Neuronal stem cell (in vitro differentiated cells): ENCODE results near the gene ATP2B1.
A peak's percentile ranks its signal among the peaks of the same experiment; 100 is the strongest.

Experiments
- DNase-seq: peaks from one replicate; pipeline ENCODE4 v3.0.0-alpha.2; 2013; ENCODE audit warnings: low spot score
- H2AFZ ChIP-seq: one replicate; pipeline ENCODE4 v1.6.1; 2013; ENCODE audit warnings: mild to moderate bottlenecking, low read length, inconsistent platforms
- H2AK5ac ChIP-seq: 2 replicates; pipeline ENCODE4 v1.6.1; 2013; ENCODE audit warnings: low read depth, mild to moderate bottlenecking, inconsistent platforms, low read length, moderate library complexity, mixed read lengths
- H2BK120ac ChIP-seq: 2 replicates; pipeline ENCODE4 v1.6.1; 2013; ENCODE audit warnings: low read depth, mild to moderate bottlenecking, inconsistent platforms, low read length, moderate library complexity, mixed read lengths
- H2BK12ac ChIP-seq: one replicate; pipeline ENCODE4 v1.6.1; 2013; ENCODE audit warnings: low read length, inconsistent platforms
- H2BK15ac ChIP-seq: 2 replicates; pipeline ENCODE4 v1.6.1; 2013; ENCODE audit warnings: mild to moderate bottlenecking, low read length, inconsistent platforms, mixed read lengths
- H2BK5ac ChIP-seq: one replicate; pipeline ENCODE4 v1.6.1; 2013; ENCODE audit warnings: inconsistent platforms, mild to moderate bottlenecking, low read length, moderate library complexity
- H3K14ac ChIP-seq: one replicate; pipeline ENCODE4 v1.6.1; 2013; ENCODE audit warnings: low read length, inconsistent platforms
- H3K18ac ChIP-seq: 2 replicates; pipeline ENCODE4 v1.6.1; 2013; ENCODE audit warnings: low read length, inconsistent platforms
- H3K23ac ChIP-seq: 2 replicates; pipeline ENCODE4 v1.6.1; 2013; ENCODE audit warnings: low read depth, mild to moderate bottlenecking, mixed read lengths, low read length, inconsistent platforms; ENCODE audit not compliant: poor library complexity
- H3K27ac ChIP-seq: replicated peaks from 3 replicates; pipeline ENCODE4 v1.5.1; 2013; ENCODE audit warnings: low read length, inconsistent platforms
- H3K27me3 ChIP-seq, 3 experiments: 2 replicates each; pipeline ENCODE4 v1.6.1; 2013; ENCODE audit warnings: low read length in 3 of 3, mild to moderate bottlenecking in 2 of 3, inconsistent platforms in 1 of 3, low read depth in 1 of 3, mixed read lengths in 1 of 3, moderate library complexity in 1 of 3; ENCODE audit not compliant: control insufficient read depth in 3 of 3, insufficient read depth in 3 of 3
- H3K36me3 ChIP-seq, 2 donors: replicated peaks in 1 of 2; 2 replicates each; pipeline ENCODE4 v1.6.1; 2013; ENCODE audit warnings: low read length in 2 of 2; ENCODE audit not compliant: control insufficient read depth in 2 of 2, insufficient read depth in 2 of 2
- H3K4ac ChIP-seq: 2 replicates; pipeline ENCODE4 v1.6.1; 2013; ENCODE audit warnings: inconsistent platforms, mild to moderate bottlenecking, low read length, moderate library complexity
- H3K4me1 ChIP-seq, 2 donors: 1 replicate in 1 of 2; 2 replicates in 1 of 2; pipeline ENCODE4 v1.6.1; 2013; ENCODE audit warnings: low read length in 2 of 2, low read depth in 1 of 2; ENCODE audit not compliant: control insufficient read depth in 2 of 2, insufficient read depth in 1 of 2
- H3K4me2 ChIP-seq: one replicate; pipeline ENCODE4 v1.6.1; 2013; ENCODE audit warnings: mild to moderate bottlenecking, low read length, inconsistent platforms; ENCODE audit not compliant: insufficient read depth, poor library complexity, severe bottlenecking
- H3K4me3 ChIP-seq, 2 donors: 2 replicates each; pipeline ENCODE4 v1.5.1; 2013; ENCODE audit warnings: low read length in 2 of 2, mild to moderate bottlenecking in 2 of 2, inconsistent platforms in 1 of 2, moderate library complexity in 1 of 2
- H3K79me1 ChIP-seq: one replicate; pipeline ENCODE4 v1.6.1; 2013; ENCODE audit warnings: low read depth, mild to moderate bottlenecking, inconsistent platforms, low read length, moderate library complexity
- H3K9ac ChIP-seq: one replicate; pipeline ENCODE4 v1.6.1; 2013; ENCODE audit warnings: mild to moderate bottlenecking, low read depth, low read length, inconsistent platforms; ENCODE audit not compliant: poor library complexity
- H3K9me3 ChIP-seq, 2 donors: replicated peaks in 1 of 2; 2 replicates each; pipeline versions ENCODE3 to v1.6.1; 2013; ENCODE audit warnings: low read length in 2 of 2, mild to moderate bottlenecking in 2 of 2, inconsistent platforms in 1 of 2, low read depth in 1 of 2, mixed read lengths in 1 of 2, moderate library complexity in 1 of 2; ENCODE audit not compliant: control insufficient read depth in 2 of 2, insufficient read depth in 1 of 2
- H4K8ac ChIP-seq: one replicate; pipeline ENCODE4 v1.6.1; 2013; ENCODE audit warnings: low read depth, mild to moderate bottlenecking, inconsistent platforms, low read length, moderate library complexity
- H4K91ac ChIP-seq: one replicate; pipeline ENCODE4 v1.6.1; 2013; ENCODE audit warnings: low read length, low read depth, mild to moderate bottlenecking, inconsistent platforms; ENCODE audit not compliant: poor library complexity
- WGBS, 2 donors: extraction: QIAGEN DNeasy Blood & Tissue Kit; methylation state at CpG; one replicate each; pipeline ENCODE4 v1.1.7; 2013; ENCODE audit warnings: missing lambda C conversion rate in 2 of 2, mixed read lengths in 1 of 2; ENCODE audit not compliant: insufficient read length in 2 of 2, insufficient replicate concordance in 1 of 2; ENCODE audit errors: extremely low coverage in 2 of 2; 5-methylcytosine and 5-hydroxymethylcytosine counted together

The ATP2B1 gene

DNA sequence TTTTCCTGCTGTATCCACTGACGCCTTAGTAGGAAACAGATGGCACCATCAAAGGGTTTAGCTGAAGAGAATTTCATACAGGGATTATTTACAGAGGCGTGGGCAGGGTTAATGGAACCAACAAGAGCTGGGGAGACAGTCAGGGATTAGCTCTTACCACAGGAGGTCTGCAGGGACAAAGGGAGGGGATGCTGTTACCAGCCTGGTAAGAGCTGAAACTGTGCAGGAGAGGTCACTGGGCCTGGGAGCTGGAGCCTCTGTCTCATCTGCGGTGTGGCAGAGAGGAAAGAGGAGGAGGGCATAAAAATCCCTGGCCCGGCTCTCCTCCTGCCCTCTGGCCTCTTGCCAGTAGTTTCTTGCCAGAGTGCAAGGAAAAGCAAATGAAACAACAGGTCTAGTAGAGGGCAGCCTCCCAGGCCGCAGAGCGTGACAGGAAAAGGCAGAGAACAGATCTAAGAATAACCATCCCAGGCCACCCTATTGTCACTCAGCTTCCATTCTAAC, 163.9 kb downstream of the ATP2B1 start:
- Histone ChIP-seq H2BK5ac (no peak overlapping the region), H3K36me3 (no peaks in the 10 kb centered on the region), H3K4me3 (no peak overlapping the region), H3K14ac (no peak overlapping the region), H3K27ac (peak overlapping the region; percentile 9), H2AK5ac (no peak overlapping the region), H3K4ac (no peak overlapping the region), H2AFZ (peak overlapping the region; percentile 67), H2BK120ac (no peak overlapping the region), H3K18ac (no peak overlapping the region), H3K9ac (no peak overlapping the region), H2BK12ac (no peak overlapping the region), H3K9me3 (no peaks in the 10 kb centered on the region), H3K27me3 (no peaks in the 10 kb centered on the region), H4K91ac (no peak overlapping the region), H2BK15ac (no peak overlapping the region), H3K4me1 (peaks cover 4 to 8% of the 10 kb centered on the region in 2 donors), H3K23ac (no peak overlapping the region), H3K4me2 (no peak overlapping the region), H3K79me1 (no peaks in the 10 kb centered on the region), H4K8ac (no peak overlapping the region)
- WGBS, 2 donors: no CpG with 5 or more reads among the region's 6 CpGs
- peak; percentile 60 for DNase-seq

DNA sequence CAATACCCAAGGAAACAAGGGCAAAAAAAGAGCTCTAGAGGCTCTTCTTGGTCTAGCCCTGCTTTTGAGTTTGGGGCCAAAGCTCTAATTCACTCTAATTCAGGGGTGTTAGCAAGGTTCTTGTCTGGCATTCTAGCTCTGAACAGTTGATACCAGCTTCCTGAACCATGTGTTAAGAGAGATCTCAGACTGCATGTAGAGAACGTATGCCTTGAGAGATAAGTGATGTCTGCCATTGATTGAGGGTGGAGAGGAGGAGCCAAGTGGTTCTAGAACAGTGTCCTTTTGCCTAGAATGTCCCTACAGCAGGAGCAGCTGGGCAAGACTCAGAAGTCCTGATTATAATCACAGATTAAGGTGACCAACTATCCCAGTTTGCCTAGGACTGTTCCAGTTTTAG, 164.6 kb downstream of the ATP2B1 start:
- H3K27ac ChIP-seq: no peak overlapping the region

DNA sequence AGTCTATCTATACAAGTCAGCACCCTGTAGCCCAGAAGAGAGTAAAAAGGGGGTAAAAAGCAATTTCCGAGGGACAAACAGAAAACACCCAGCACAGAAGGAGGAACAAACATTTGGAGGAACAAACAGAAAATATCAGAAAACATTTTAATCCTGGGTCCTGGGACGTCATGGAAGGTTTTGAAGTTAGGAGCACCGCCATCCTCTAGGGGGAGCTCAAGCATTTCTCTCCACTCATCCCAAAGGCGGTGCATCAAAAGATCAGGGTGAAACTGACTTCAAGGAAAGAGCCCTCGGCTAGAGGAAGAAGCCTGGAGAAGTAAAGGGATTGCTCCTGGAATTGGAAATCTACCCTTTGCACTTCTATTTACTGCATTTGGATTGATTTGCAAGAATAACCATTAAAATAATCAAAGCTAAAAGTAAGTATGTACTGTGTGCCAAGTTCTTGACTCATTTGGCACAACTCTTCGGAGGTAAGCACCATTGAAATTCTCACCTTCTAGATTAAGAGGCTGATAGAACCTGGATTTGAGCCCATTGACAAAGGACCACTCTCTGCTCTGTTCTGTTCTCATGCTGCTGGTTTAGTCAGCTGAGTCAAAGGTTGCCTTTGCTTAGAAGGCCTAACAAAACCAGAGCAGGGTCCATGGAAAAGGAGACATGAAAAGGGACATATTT, 165.6 kb downstream of the ATP2B1 start:
- H3K79me1 ChIP-seq: no peaks in the 10 kb centered on the region
- no peak overlapping the region for H3K4me3 ChIP-seq
- no peak overlapping the region for H2BK120ac ChIP-seq
- H3K9ac ChIP-seq: no peak overlapping the region
- no peak overlapping the region for H2BK5ac ChIP-seq
- H2BK15ac ChIP-seq: no peak overlapping the region
- no peaks in the 10 kb centered on the region for H3K36me3 ChIP-seq
- H3K4ac ChIP-seq: no peak overlapping the region
- H3K23ac ChIP-seq: no peak overlapping the region
- no peak overlapping the region for H3K14ac ChIP-seq
- no peak overlapping the region for H2BK12ac ChIP-seq
- no peak overlapping the region for H2AK5ac ChIP-seq
- DNase-seq: peak; percentile 77
- H3K4me1 ChIP-seq: peaks cover 4 to 8% of the 10 kb centered on the region in 2 donors
- no peaks in the 10 kb centered on the region for H3K27me3 ChIP-seq
- no peaks in the 10 kb centered on the region for H3K9me3 ChIP-seq
- no peak overlapping the region for H3K27ac ChIP-seq
- H3K4me2 ChIP-seq: no peak overlapping the region
- H4K8ac ChIP-seq: no peak overlapping the region
- H3K18ac ChIP-seq: no peak overlapping the region
- H4K91ac ChIP-seq: no peak overlapping the region
- H2AFZ ChIP-seq: peak overlapping the region; percentile 3
- no CpG with 5 or more reads among the region's 6 CpGs for WGBS, 2 donors

More for the DNA sequence above, 164.6 kb downstream of the ATP2B1 start:
- H3K79me1 ChIP-seq: no peaks in the 10 kb centered on the region
- H3K14ac ChIP-seq: no peak overlapping the region
- H2AK5ac ChIP-seq: no peak overlapping the region
- no peak overlapping the region for H4K91ac ChIP-seq
- WGBS, 2 donors: no CpG with 5 or more reads among the region's 1 CpG
- DNase-seq: no peak
- H3K18ac ChIP-seq: no peak overlapping the region
- no peak overlapping the region for H3K9ac ChIP-seq
- no peak overlapping the region for H4K8ac ChIP-seq
- no peak overlapping the region for H2BK12ac ChIP-seq
- H2BK15ac ChIP-seq: no peak overlapping the region
- no peak overlapping the region for H2BK120ac ChIP-seq
- H2BK5ac ChIP-seq: no peak overlapping the region
- H3K27me3 ChIP-seq: no peaks in the 10 kb centered on the region
- H3K9me3 ChIP-seq: no peaks in the 10 kb centered on the region
- no peak overlapping the region for H3K23ac ChIP-seq
- H3K36me3 ChIP-seq: no peaks in the 10 kb centered on the region
- H2AFZ ChIP-seq: no peak overlapping the region
- H3K4me1 ChIP-seq: peaks cover 4 to 8% of the 10 kb centered on the region in 2 donors
- no peak overlapping the region for H3K4me2 ChIP-seq
- H3K4ac ChIP-seq: no peak overlapping the region
- H3K4me3 ChIP-seq: no peak overlapping the region

DNA sequence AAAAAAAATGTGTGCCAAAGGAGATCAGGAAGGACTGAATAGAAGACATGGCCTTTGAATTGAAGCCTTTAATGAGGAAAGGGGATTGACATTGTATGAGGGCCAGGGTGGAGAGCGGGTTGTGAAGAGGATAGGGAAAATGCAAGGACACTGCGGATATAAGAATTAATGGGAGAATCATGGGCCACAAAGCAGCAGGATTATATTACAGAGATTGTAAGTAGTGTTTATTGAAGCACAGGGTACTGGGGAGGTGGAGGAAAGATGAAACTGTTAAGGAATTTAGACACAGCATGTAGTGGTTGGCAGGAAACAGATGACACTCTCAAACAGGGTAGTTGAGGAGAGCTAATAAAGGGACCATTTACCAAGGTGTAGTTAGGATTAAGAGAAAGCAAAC, 166.4 kb downstream of the ATP2B1 start:
- H3K9ac ChIP-seq: no peak overlapping the region
- no peaks in the 10 kb centered on the region for H3K79me1 ChIP-seq
- H2AFZ ChIP-seq: no peak overlapping the region
- no peak overlapping the region for H2AK5ac ChIP-seq
- no peak overlapping the region for H3K4ac ChIP-seq
- no peaks in the 10 kb centered on the region for H3K36me3 ChIP-seq
- H3K4me1 ChIP-seq: peaks cover 4 to 8% of the 10 kb centered on the region in 2 donors
- H3K4me2 ChIP-seq: no peak overlapping the region
- H3K27ac ChIP-seq: no peak overlapping the region
- no peaks in the 10 kb centered on the region for H3K27me3 ChIP-seq
- no CpG with 5 or more reads among the region's 2 CpGs for WGBS, 2 donors
- H2BK12ac ChIP-seq: no peak overlapping the region
- H3K23ac ChIP-seq: no peak overlapping the region
- no peak overlapping the region for H3K4me3 ChIP-seq
- H2BK5ac ChIP-seq: no peak overlapping the region
- no peak overlapping the region for H3K14ac ChIP-seq
- H2BK120ac ChIP-seq: no peak overlapping the region
- no peak overlapping the region for H2BK15ac ChIP-seq
- no peaks in the 10 kb centered on the region for H3K9me3 ChIP-seq
- no peak overlapping the region for H3K18ac ChIP-seq
- no peak overlapping the region for H4K8ac ChIP-seq
- no peak overlapping the region for H4K91ac ChIP-seq
- no peak for DNase-seq
